Neutrophil (primary cell): ENCODE results near the gene NAGS.

Experiments used
- H3K27ac ChIP-seq: fragments of 200-600 bp; sonication (generic); 2 replicates; pipeline ENCODE4 v1.5.1; 2016; ENCODE audit warnings: mild to moderate bottlenecking, moderate library complexity
- H3K27me3 ChIP-seq: fragments of 200-600 bp; sonication (generic); 2 replicates; pipeline ENCODE4 v1.6.0; 2016; ENCODE audit warnings: mild to moderate bottlenecking
- H3K36me3 ChIP-seq: fragments of 200-600 bp; sonication (generic); 2 replicates; pipeline ENCODE4 v1.5.1; 2017
- H3K4me1 ChIP-seq, 2 experiments: fragments of 200-600 bp in 1 of 2; sonication (generic) in 1 of 2; 1 replicate in 1 of 2; 2 replicates in 1 of 2; pipeline versions ENCODE4 v1.5.1 to v1.6.1; 2013 to 2016; ENCODE audit warnings: low read depth in 1 of 2, low read length in 1 of 2, mild to moderate bottlenecking in 1 of 2, moderate library complexity in 1 of 2; ENCODE audit not compliant: control insufficient read depth in 1 of 2, insufficient read depth in 1 of 2
- H3K4me3 ChIP-seq, 2 experiments: fragments of 200-600 bp in 1 of 2; sonication (generic) in 1 of 2; 1 replicate in 1 of 2; 2 replicates in 1 of 2; pipeline ENCODE4 v1.5.1; 2013 to 2016; ENCODE audit warnings: low read depth in 1 of 2, low read length in 1 of 2, mild to moderate bottlenecking in 1 of 2, moderate library complexity in 1 of 2
- H3K9me3 ChIP-seq: fragments of 200-600 bp; sonication (generic); 2 replicates; pipeline ENCODE4 v1.5.1; 2016
- TF ChIP-seq, protein P1 (sequence below): fragments of 200-600 bp; sonication (generic); IDR thresholded peaks from 2 replicates; pipeline ENCODE4 v1.5.1; 2016; ENCODE audit warnings: antibody characterized with exemption

The NAGS gene

GRCh38 chr17:43979671-43980070 is 24.8 kb upstream of the NAGS start:
- H3K27me3 ChIP-seq, result peaks cover 75% of the 10 kb centered on the region

DNA sequence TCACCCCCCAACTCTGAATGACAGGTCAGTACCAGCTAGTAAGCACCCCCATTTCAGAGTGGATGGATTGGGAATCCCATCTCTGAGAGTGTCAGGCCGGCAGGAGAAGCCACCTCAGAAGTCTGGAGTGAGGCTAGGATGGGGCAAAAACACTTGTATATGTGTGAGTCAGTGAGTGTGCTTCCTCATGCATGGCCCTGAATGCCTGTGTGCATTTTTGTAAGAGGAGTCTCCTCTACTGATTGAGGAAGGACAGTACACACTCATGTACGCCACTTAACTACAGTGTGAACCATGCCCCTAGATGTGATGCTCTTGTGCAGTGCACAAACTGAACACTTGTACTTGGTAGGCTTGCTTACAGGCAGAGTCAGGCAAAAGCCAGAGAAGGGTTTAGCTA is 22.3 kb upstream of the NAGS start:
- Histone ChIP-seq H3K4me1 (peaks cover 3 to 5% of the 10 kb centered on the region in 2 experiments), H3K4me3 (no peak overlapping the region), H3K27ac (no peak overlapping the region), H3K27me3 (peaks cover 88% of the 10 kb centered on the region), H3K36me3 (no peaks in the 10 kb centered on the region), H3K9me3 (no peaks in the 10 kb centered on the region)
- TF ChIP-seq, protein P1, sequence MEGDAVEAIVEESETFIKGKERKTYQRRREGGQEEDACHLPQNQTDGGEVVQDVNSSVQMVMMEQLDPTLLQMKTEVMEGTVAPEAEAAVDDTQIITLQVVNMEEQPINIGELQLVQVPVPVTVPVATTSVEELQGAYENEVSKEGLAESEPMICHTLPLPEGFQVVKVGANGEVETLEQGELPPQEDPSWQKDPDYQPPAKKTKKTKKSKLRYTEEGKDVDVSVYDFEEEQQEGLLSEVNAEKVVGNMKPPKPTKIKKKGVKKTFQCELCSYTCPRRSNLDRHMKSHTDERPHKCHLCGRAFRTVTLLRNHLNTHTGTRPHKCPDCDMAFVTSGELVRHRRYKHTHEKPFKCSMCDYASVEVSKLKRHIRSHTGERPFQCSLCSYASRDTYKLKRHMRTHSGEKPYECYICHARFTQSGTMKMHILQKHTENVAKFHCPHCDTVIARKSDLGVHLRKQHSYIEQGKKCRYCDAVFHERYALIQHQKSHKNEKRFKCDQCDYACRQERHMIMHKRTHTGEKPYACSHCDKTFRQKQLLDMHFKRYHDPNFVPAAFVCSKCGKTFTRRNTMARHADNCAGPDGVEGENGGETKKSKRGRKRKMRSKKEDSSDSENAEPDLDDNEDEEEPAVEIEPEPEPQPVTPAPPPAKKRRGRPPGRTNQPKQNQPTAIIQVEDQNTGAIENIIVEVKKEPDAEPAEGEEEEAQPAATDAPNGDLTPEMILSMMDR, result no peak

More at GRCh38 chr17:43979671-43980070, 24.8 kb upstream of the NAGS start:
- Histone ChIP-seq H3K36me3 (no peaks in the 10 kb centered on the region), H3K27ac (no peak overlapping the region), H3K4me1 (peaks cover 3 to 5% of the 10 kb centered on the region in 2 experiments), H3K4me3 (no peak overlapping the region), H3K9me3 (no peaks in the 10 kb centered on the region)
- TF ChIP-seq, protein P1, result no peak

GRCh38 chr17:43983196-43983514 is 21.3 kb upstream of the NAGS start:
- TF ChIP-seq, protein P1, result no peak
- no peak overlapping the region for H3K4me3 ChIP-seq

GRCh38 chr17:43983515-43984411 is 20.7 kb upstream of the NAGS start:
- H3K4me3 ChIP-seq, result no peak overlapping the region
- peaks cover 3 to 5% of the 10 kb centered on the region in 2 experiments for H3K4me1 ChIP-seq
- no peak overlapping the region for H3K27ac ChIP-seq
- no peaks in the 10 kb centered on the region for H3K36me3 ChIP-seq
- TF ChIP-seq, protein P1, result no peak
- H3K9me3 ChIP-seq, result no peaks in the 10 kb centered on the region
- peaks cover 93% of the 10 kb centered on the region for H3K27me3 ChIP-seq

More at GRCh38 chr17:43983196-43983514, 21.3 kb upstream of the NAGS start:
- Histone ChIP-seq H3K4me1 (peaks cover 3 to 5% of the 10 kb centered on the region in 2 experiments), H3K9me3 (no peaks in the 10 kb centered on the region), H3K27ac (no peak overlapping the region), H3K36me3 (no peaks in the 10 kb centered on the region), H3K27me3 (peaks cover 96% of the 10 kb centered on the region)

DNA sequence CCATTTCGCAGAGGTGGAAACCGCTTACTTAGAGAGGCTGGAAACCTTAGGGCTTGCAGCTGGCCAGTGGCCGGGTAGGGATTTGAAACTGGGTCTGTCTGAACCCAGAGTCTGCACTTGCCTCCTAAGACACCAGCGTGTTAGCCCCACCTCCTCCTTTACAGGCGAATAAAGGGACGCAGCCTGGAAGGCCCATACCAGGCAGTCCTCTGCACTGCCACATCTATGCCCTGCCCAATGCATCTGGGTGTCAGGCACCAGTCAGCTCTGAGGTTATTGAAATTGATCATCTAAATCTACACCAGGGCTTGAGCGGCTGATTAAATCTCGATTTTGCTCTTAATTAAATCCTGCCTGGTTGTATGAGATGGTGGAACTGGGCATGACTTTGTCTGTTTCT is 19.9 kb upstream of the NAGS start:
- Histone ChIP-seq H3K36me3 (no peaks in the 10 kb centered on the region), H3K27me3 (peaks cover 87% of the 10 kb centered on the region), H3K4me3 (no peak overlapping the region), H3K4me1 (peaks cover 3 to 5% of the 10 kb centered on the region in 2 experiments), H3K27ac (no peak overlapping the region), H3K9me3 (no peaks in the 10 kb centered on the region)
- TF ChIP-seq, protein P1, result no peak
